Liver (tissue), 3 donors: ENCODE results near the gene NDFIP1.

ENCODE experiments used
- CTCF ChIP-seq: fragments of 150-350 bp; IDR thresholded peaks from 2 replicates; pipeline ENCODE4 v1.5.1; 2017; ENCODE audit warnings: improper control_type of control experiment, low read depth, low read length; ENCODE audit not compliant: missing input control
- FOXA1 ChIP-seq: IDR thresholded peaks from 2 replicates; pipeline ENCODE4 v1.6.1; 2016; ENCODE audit warnings: antibody characterized with exemption
- GABPA ChIP-seq, 2 donors: IDR thresholded peaks in 1 of 2; conservative IDR thresholded peaks in 1 of 2; 2 replicates each; pipeline ENCODE4 v1.6.1; 2016; ENCODE audit warnings: antibody characterized with exemption in 2 of 2, mild to moderate bottlenecking in 1 of 2, moderate library complexity in 1 of 2
- JUND ChIP-seq, 2 donors: IDR thresholded peaks; 2 replicates each; pipeline ENCODE4 v1.6.1; 2016; ENCODE audit warnings: antibody characterized with exemption in 2 of 2
- MAX ChIP-seq: IDR thresholded peaks from 2 replicates; pipeline ENCODE4 v1.6.1; 2016; ENCODE audit warnings: antibody characterized with exemption
- RAD21 ChIP-seq, 2 donors: IDR thresholded peaks; 2 replicates each; pipeline ENCODE4 v1.6.1; 2016; ENCODE audit warnings: antibody characterized with exemption in 2 of 2, mild to moderate bottlenecking in 2 of 2
- REST ChIP-seq: IDR thresholded peaks from 2 replicates; pipeline ENCODE4 v1.6.1; 2016; ENCODE audit warnings: antibody characterized with exemption, mild to moderate bottlenecking
- RXRA ChIP-seq, 2 donors: IDR thresholded peaks; 2 replicates each; pipeline ENCODE4 v1.6.1; 2017 to 2018; ENCODE audit warnings: antibody characterized with exemption in 2 of 2, mild to moderate bottlenecking in 1 of 2
- SP1 ChIP-seq: IDR thresholded peaks from 2 replicates; pipeline ENCODE4 v1.6.1; 2018; ENCODE audit warnings: antibody characterized with exemption, mild to moderate bottlenecking
- TAF1 ChIP-seq: conservative IDR thresholded peaks from 2 replicates; pipeline ENCODE4 v1.6.1; 2016; ENCODE audit warnings: antibody characterized with exemption, mild to moderate bottlenecking
- YY1 ChIP-seq: IDR thresholded peaks from 2 replicates; pipeline ENCODE4 v1.6.1; 2016; ENCODE audit warnings: antibody characterized with exemption, mild to moderate bottlenecking
- ZBTB33 ChIP-seq: IDR thresholded peaks from 2 replicates; pipeline ENCODE4 v1.6.1; 2016; ENCODE audit warnings: antibody characterized with exemption
- TF ChIP-seq, protein P1 (sequence below): IDR thresholded peaks from 2 replicates; pipeline ENCODE4 v1.6.1; 2016; ENCODE audit warnings: antibody characterized with exemption
- donor health status: healthy.
- donor health status: healthy.

DNA sequence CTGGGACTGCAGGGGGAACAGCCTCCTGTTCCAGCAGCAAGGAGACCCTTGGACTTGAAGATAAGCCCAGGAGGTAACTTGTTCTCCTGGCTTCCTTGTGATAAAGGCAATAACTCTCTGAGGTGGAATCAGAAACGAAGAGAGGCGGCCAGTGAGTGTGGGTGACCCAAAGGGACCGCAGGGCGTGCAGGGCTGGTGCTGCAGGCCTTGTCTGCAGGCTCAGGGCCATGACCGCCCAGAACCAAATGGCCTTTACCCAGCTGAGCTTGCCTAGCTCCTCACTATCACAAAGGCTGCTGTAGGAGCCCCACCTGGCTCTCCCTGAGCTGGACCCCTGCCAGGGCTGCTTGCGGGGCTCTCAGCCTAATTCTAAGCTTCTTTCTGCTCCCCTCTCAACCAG, 72.5 kb downstream of the NDFIP1 start:
- TF ChIP-seq ZBTB33, result no peak
- TF ChIP-seq CTCF, result no peak
- TF ChIP-seq TAF1, result no peak
- no peak for TF ChIP-seq RAD21 (IDR thresholded peaks at IDR 0.05)
- no peak for TF ChIP-seq MAX
- TF ChIP-seq REST, result no peak
- TF ChIP-seq SP1, result no peak
- TF ChIP-seq FOXA1, result no peak
- TF ChIP-seq, protein P1, sequence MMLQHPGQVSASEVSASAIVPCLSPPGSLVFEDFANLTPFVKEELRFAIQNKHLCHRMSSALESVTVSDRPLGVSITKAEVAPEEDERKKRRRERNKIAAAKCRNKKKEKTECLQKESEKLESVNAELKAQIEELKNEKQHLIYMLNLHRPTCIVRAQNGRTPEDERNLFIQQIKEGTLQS, result no peak
- TF ChIP-seq GABPA (IDR thresholded peaks at IDR 0.05 in 1 of 2, conservative IDR thresholded peaks at IDR 0.05 in 1 of 2), result no peak
- no peak for TF ChIP-seq YY1
- no peak for TF ChIP-seq JUND (IDR thresholded peaks at IDR 0.05)
- no peak for TF ChIP-seq RXRA (IDR thresholded peaks at IDR 0.05)
